Measurements from ENCODE around the gene KLF16.

The KLF16 gene

GRCh38 chr19:1856698-1857603 lies 6.4 kb downstream of the KLF16 start:
- Histone ChIP-seq H3K27ac (ENCODE audit: insufficient read depth in 1 of 2, low read depth in 1 of 2, low read length in 2 of 2, poor library complexity in 1 of 2, severe bottlenecking in 2 of 2) (peak overlapping the region; percentile 50 to 88), H3K27me3 (replicated peaks in 2 of 5; ENCODE audit: control insufficient read depth in 4 of 5, insufficient read depth in 5 of 5, low read length in 4 of 5) (no peaks in the 10 kb centered on the region), H3K4me1 (ENCODE audit: control extremely low read depth in 1 of 4, control insufficient read depth in 4 of 4, insufficient read depth in 4 of 4, low read length in 3 of 4) (peaks cover 0 to 97% (median 96%) of the 10 kb centered on the region in 4 experiments), H3K4me3 (ENCODE audit: control insufficient read depth in 1 of 7, extremely low read depth in 1 of 7, insufficient read depth in 4 of 7, low read depth in 2 of 7, low read length in 6 of 7) (peak overlapping the region; percentile 57 to 89 (median 81)), H3K9me3 (ENCODE audit: control extremely low read depth in 1 of 5, control insufficient read depth in 4 of 5, insufficient read depth in 2 of 5, low read depth in 1 of 5, low read length in 4 of 5) (no peaks in the 10 kb centered on the region), H3K36me3 (ENCODE audit: control insufficient read depth in 4 of 4, insufficient read depth in 4 of 4, low read length in 3 of 4) (peaks cover 0 to 9% (median 0%) of the 10 kb centered on the region in 4 experiments)
- ChIA-PET POLR2A (interaction anchor here (1.2 to 1.3 kb wide), 2 partner anchors 19 to 49 kb away, joined by 3 to 6 read pairs; partner anchors contain the start of genes ADAT3 and SCAMP4), CTCF (interaction anchor here (1.0 to 1.5 kb wide), 2 partner anchors 8 to 19 kb away, joined by 3 read pairs; no protein-coding TSS in a partner anchor)
- WGBS (ENCODE audit: insufficient coverage) = under 1% methylated on average over 59 of the region's 73 CpGs
- DNase-seq = peak; percentile 68 to 91 (median 86)

- H3K4me1 ChIP-seq (ENCODE audit: control extremely low read depth in 1 of 4, control insufficient read depth in 4 of 4, insufficient read depth in 4 of 4, low read length in 3 of 4) = peaks cover 0 to 97% (median 95%) of the 10 kb centered on the region in 4 experiments
These were observed 7.1 kb downstream of the KLF16 start for GRCh38 chr19:1856345-1856697.

GRCh38 chr19:1855828-1856255 lies 7.5 kb downstream of the KLF16 start:
- WGBS (ENCODE audit: insufficient coverage) = 7% methylated on average over 10 of the region's 13 CpGs
- H3K4me1 ChIP-seq (ENCODE audit: control extremely low read depth in 1 of 4, control insufficient read depth in 4 of 4, insufficient read depth in 4 of 4, low read length in 3 of 4) = peaks cover 0 to 97% (median 94%) of the 10 kb centered on the region in 4 experiments
- no peaks in the 10 kb centered on the region for H3K27me3 ChIP-seq (replicated peaks in 2 of 5; ENCODE audit: control insufficient read depth in 4 of 5, insufficient read depth in 5 of 5, low read length in 4 of 5)
- no peaks in the 10 kb centered on the region for H3K9me3 ChIP-seq (ENCODE audit: control extremely low read depth in 1 of 5, control insufficient read depth in 4 of 5, insufficient read depth in 2 of 5, low read depth in 1 of 5, low read length in 4 of 5)
- H3K36me3 ChIP-seq (ENCODE audit: control insufficient read depth in 4 of 4, insufficient read depth in 4 of 4, low read length in 3 of 4) = peaks cover 0 to 17% (median 0%) of the 10 kb centered on the region in 4 experiments
- peak overlapping the region; percentile 50 to 88 for H3K27ac ChIP-seq (ENCODE audit: insufficient read depth in 1 of 2, low read depth in 1 of 2, low read length in 2 of 2, poor library complexity in 1 of 2, severe bottlenecking in 2 of 2)
- peak overlapping the region; percentile 57 to 89 (median 81) for H3K4me3 ChIP-seq (ENCODE audit: control insufficient read depth in 1 of 7, extremely low read depth in 1 of 7, insufficient read depth in 4 of 7, low read depth in 2 of 7, low read length in 6 of 7)
- ChIA-PET POLR2A (interaction anchor here (1.2 kb wide), 1 partner anchor 20 kb away, joined by 6 read pairs; no protein-coding TSS in a partner anchor), CTCF (interaction anchor here (1.0 to 1.5 kb wide), 3 partner anchors 9 to 19 kb away, joined by 3 read pairs; no protein-coding TSS in a partner anchor)
- DNase-seq = no peak

More at GRCh38 chr19:1856345-1856697, 7.1 kb downstream of the KLF16 start:
- CTCF ChIA-PET = no interaction called here
- Histone ChIP-seq H3K27ac (ENCODE audit: insufficient read depth in 1 of 2, low read depth in 1 of 2, low read length in 2 of 2, poor library complexity in 1 of 2, severe bottlenecking in 2 of 2) (peak overlapping the region; percentile 50 to 88), H3K4me3 (ENCODE audit: control insufficient read depth in 1 of 7, extremely low read depth in 1 of 7, insufficient read depth in 4 of 7, low read depth in 2 of 7, low read length in 6 of 7) (peak overlapping the region; percentile 57 to 89 (median 81)), H3K9me3 (ENCODE audit: control extremely low read depth in 1 of 5, control insufficient read depth in 4 of 5, insufficient read depth in 2 of 5, low read depth in 1 of 5, low read length in 4 of 5) (no peaks in the 10 kb centered on the region), H3K27me3 (replicated peaks in 2 of 5; ENCODE audit: control insufficient read depth in 4 of 5, insufficient read depth in 5 of 5, low read length in 4 of 5) (no peaks in the 10 kb centered on the region), H3K36me3 (ENCODE audit: control insufficient read depth in 4 of 4, insufficient read depth in 4 of 4, low read length in 3 of 4) (peaks cover 0 to 14% (median 0%) of the 10 kb centered on the region in 4 experiments)
- DNase-seq = peak in 1 of 3 donors; percentile 57
- WGBS (ENCODE audit: insufficient coverage) = 0% methylated on average over 3 of the region's 6 CpGs
- POLR2A ChIA-PET = interaction anchor here (1.2 kb wide), 1 partner anchor 20 kb away, joined by 6 read pairs; no protein-coding TSS in a partner anchor

- WGBS (ENCODE audit: insufficient coverage) = 9% methylated on average over 21 of the region's 33 CpGs
- H3K4me1 ChIP-seq (ENCODE audit: control extremely low read depth in 1 of 4, control insufficient read depth in 4 of 4, insufficient read depth in 4 of 4, low read length in 3 of 4) = peaks cover 0 to 94% (median 89%) of the 10 kb centered on the region in 4 experiments
- ChIA-PET POLR2A (no interaction called here), CTCF (interaction anchor here (1.0 to 1.5 kb wide), 3 partner anchors 10 to 20 kb away, joined by 3 read pairs; no protein-coding TSS in a partner anchor)
- peak overlapping the region; percentile 38 to 89 (median 81) for H3K4me3 ChIP-seq (ENCODE audit: control insufficient read depth in 1 of 7, extremely low read depth in 1 of 7, insufficient read depth in 4 of 7, low read depth in 2 of 7, low read length in 6 of 7)
- no peaks in the 10 kb centered on the region for H3K27me3 ChIP-seq (replicated peaks in 2 of 5; ENCODE audit: control insufficient read depth in 4 of 5, insufficient read depth in 5 of 5, low read length in 4 of 5)
- peaks cover 0 to 17% (median 0%) of the 10 kb centered on the region in 4 experiments for H3K36me3 ChIP-seq (ENCODE audit: control insufficient read depth in 4 of 4, insufficient read depth in 4 of 4, low read length in 3 of 4)
- H3K9me3 ChIP-seq (ENCODE audit: control extremely low read depth in 1 of 5, control insufficient read depth in 4 of 5, insufficient read depth in 2 of 5, low read depth in 1 of 5, low read length in 4 of 5) = no peaks in the 10 kb centered on the region
- H3K27ac ChIP-seq (ENCODE audit: insufficient read depth in 1 of 2, low read depth in 1 of 2, low read length in 2 of 2, poor library complexity in 1 of 2, severe bottlenecking in 2 of 2) = peak overlapping the region; percentile 50 to 88
- DNase-seq = peak; percentile 85 to 94 (median 93)
These were observed 8.1 kb downstream of the KLF16 start for GRCh38 chr19:1855040-1855827.

- peaks cover 0 to 20% (median 0%) of the 10 kb centered on the region in 4 experiments for H3K36me3 ChIP-seq (ENCODE audit: control insufficient read depth in 4 of 4, insufficient read depth in 4 of 4, low read length in 3 of 4)
- DNase-seq = peak in 1 of 3 donors; percentile 28
- H3K9me3 ChIP-seq (ENCODE audit: control extremely low read depth in 1 of 5, control insufficient read depth in 4 of 5, insufficient read depth in 2 of 5, low read depth in 1 of 5, low read length in 4 of 5) = no peaks in the 10 kb centered on the region
- H3K4me3 ChIP-seq (ENCODE audit: control insufficient read depth in 1 of 7, extremely low read depth in 1 of 7, insufficient read depth in 4 of 7, low read depth in 2 of 7, low read length in 6 of 7) = peak overlapping the region in 4 of 7 experiments; percentile 81 to 89 (median 88)
- peaks cover 0 to 94% (median 87%) of the 10 kb centered on the region in 4 experiments for H3K4me1 ChIP-seq (ENCODE audit: control extremely low read depth in 1 of 4, control insufficient read depth in 4 of 4, insufficient read depth in 4 of 4, low read length in 3 of 4)
- WGBS (ENCODE audit: insufficient coverage) = 90% methylated on average over 34 of the region's 37 CpGs
- ChIA-PET POLR2A (no interaction called here), CTCF (interaction anchor here (1.5 kb wide), 1 partner anchor 10 kb away, joined by 3 read pairs; no protein-coding TSS in a partner anchor)
- H3K27ac ChIP-seq (ENCODE audit: insufficient read depth in 1 of 2, low read depth in 1 of 2, low read length in 2 of 2, poor library complexity in 1 of 2, severe bottlenecking in 2 of 2) = peak overlapping the region in 1 of 2 experiments; percentile 75
- no peaks in the 10 kb centered on the region for H3K27me3 ChIP-seq (replicated peaks in 2 of 5; ENCODE audit: control insufficient read depth in 4 of 5, insufficient read depth in 5 of 5, low read length in 4 of 5)
These were observed 8.8 kb downstream of the KLF16 start for GRCh38 chr19:1854542-1855039.

- H3K36me3 ChIP-seq (ENCODE audit: control insufficient read depth in 4 of 4, insufficient read depth in 4 of 4, low read length in 3 of 4) = peaks cover 0 to 20% (median 0%) of the 10 kb centered on the region in 4 experiments
- CTCF ChIA-PET = interaction anchor here (1.5 to 5.7 kb wide), 2 partner anchors 11 to 15 kb away, joined by 3 to 50 read pairs; no protein-coding TSS in a partner anchor
- WGBS (ENCODE audit: insufficient coverage) = 87% methylated on average over 11 of the region's 16 CpGs
- no peak for DNase-seq
- peaks cover 0 to 90% (median 85%) of the 10 kb centered on the region in 4 experiments for H3K4me1 ChIP-seq (ENCODE audit: control extremely low read depth in 1 of 4, control insufficient read depth in 4 of 4, insufficient read depth in 4 of 4, low read length in 3 of 4)
- H3K4me3 ChIP-seq (ENCODE audit: control insufficient read depth in 1 of 7, extremely low read depth in 1 of 7, insufficient read depth in 4 of 7, low read depth in 2 of 7, low read length in 6 of 7) = no peak overlapping the region
- H3K9me3 ChIP-seq (ENCODE audit: control extremely low read depth in 1 of 5, control insufficient read depth in 4 of 5, insufficient read depth in 2 of 5, low read depth in 1 of 5, low read length in 4 of 5) = no peaks in the 10 kb centered on the region
- H3K27me3 ChIP-seq (replicated peaks in 2 of 5; ENCODE audit: control insufficient read depth in 4 of 5, insufficient read depth in 5 of 5, low read length in 4 of 5) = no peaks in the 10 kb centered on the region
- H3K27ac ChIP-seq (ENCODE audit: insufficient read depth in 1 of 2, low read depth in 1 of 2, low read length in 2 of 2, poor library complexity in 1 of 2, severe bottlenecking in 2 of 2) = peak overlapping the region in 1 of 2 experiments; percentile 79
- POLR2A ChIA-PET = no interaction called here
These were observed 9.3 kb downstream of the KLF16 start for GRCh38 chr19:1854039-1854541.

Data from common myeloid progenitor, CD34-positive (primary cell).